GM12864 (cell line): Measurements from ENCODE around the gene ZSCAN12.

Experiments used
- DNase-seq: peaks from one replicate; pipeline ENCODE4 v3.0.0-alpha.2; 2011; ENCODE audit warnings: low read depth
- H3K4me3 ChIP-seq: 2 replicates; pipeline ENCODE4 v1.5.1; 2011; ENCODE audit warnings: mild to moderate bottlenecking, low read depth, low read length, control low read depth
- TF ChIP-seq, protein P1 (sequence below): IDR thresholded peaks from 2 replicates; pipeline ENCODE4 v1.5.1; 2011; ENCODE audit warnings: low read depth, mild to moderate bottlenecking, moderate library complexity, low read length, control low read depth, inconsistent platforms; ENCODE audit errors: missing control alignments

The ZSCAN12 gene

GRCh38 chr6:28343898-28344677, 55.5 kb downstream of the ZSCAN12 start:
- no peak overlapping the region for H3K4me3 ChIP-seq
- TF ChIP-seq, protein P1, sequence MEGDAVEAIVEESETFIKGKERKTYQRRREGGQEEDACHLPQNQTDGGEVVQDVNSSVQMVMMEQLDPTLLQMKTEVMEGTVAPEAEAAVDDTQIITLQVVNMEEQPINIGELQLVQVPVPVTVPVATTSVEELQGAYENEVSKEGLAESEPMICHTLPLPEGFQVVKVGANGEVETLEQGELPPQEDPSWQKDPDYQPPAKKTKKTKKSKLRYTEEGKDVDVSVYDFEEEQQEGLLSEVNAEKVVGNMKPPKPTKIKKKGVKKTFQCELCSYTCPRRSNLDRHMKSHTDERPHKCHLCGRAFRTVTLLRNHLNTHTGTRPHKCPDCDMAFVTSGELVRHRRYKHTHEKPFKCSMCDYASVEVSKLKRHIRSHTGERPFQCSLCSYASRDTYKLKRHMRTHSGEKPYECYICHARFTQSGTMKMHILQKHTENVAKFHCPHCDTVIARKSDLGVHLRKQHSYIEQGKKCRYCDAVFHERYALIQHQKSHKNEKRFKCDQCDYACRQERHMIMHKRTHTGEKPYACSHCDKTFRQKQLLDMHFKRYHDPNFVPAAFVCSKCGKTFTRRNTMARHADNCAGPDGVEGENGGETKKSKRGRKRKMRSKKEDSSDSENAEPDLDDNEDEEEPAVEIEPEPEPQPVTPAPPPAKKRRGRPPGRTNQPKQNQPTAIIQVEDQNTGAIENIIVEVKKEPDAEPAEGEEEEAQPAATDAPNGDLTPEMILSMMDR, result no peak
- DNase-seq, result no peak

- no peak overlapping the region for H3K4me3 ChIP-seq
- TF ChIP-seq, protein P1, result no peak
- no peak for DNase-seq
Observed at GRCh38 chr6:28340310-28341095, 59.0 kb downstream of the ZSCAN12 start.

GRCh38 chr6:28337121-28337520, 62.4 kb downstream of the ZSCAN12 start:
- no peak for DNase-seq
- TF ChIP-seq, protein P1, result no peak
- no peak overlapping the region; the same call in 1 of the 2 replicates for H3K4me3 ChIP-seq

- DNase-seq, result peak; percentile 42
- H3K4me3 ChIP-seq, result peak overlapping the region; percentile 75
- TF ChIP-seq, protein P1, result no peak
Observed at GRCh38 chr6:28336284-28337120, 63.0 kb downstream of the ZSCAN12 start.

DNA sequence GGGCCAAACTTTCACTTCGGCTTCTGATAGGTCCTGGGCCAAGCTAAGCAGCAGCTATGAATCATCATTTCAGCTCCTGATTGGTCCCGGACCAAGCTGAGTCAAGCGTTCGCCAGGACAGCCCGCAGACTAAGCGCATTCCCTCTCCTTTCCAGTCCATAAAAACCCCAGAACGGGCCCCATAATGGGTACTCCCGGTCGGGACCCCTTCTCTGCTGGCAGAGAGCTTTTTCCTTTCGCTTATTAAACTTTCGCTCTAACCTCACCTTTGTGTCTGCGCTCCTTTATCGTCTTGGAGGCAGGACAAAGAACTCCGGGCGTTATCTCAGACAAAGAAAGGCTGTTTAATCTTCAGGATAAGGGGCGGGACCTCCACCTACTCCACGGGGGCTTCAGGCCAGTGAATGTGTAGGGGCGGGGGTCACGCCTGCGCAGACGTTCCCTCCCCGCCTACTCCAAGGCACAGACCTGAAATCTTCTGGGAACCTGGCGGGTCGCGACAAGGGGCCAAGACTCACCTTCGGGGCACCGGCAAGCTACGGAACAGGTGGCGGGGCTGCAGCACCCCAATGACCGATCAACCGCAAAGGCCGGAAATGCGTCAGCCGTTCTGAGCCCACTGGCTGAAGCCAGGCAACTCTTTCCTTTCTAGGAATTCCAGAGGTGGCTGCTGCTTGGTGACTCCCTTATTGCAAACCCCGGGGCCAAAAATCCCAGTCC, 63.8 kb downstream of the ZSCAN12 start, which contains the start of gene ZSCAN31:
TSS of gene ZSCAN31 (minus strand) at position 585 of the 720 bp plus-strand sequence. CDS start 6,465 bp downstream, outside the sequence.
- TF ChIP-seq, protein P1, result no peak
- H3K4me3 ChIP-seq, result peak within 1 kb of the TSS; percentile 75
- DNase-seq, result peak; percentile 82

GRCh38 chr6:28335040-28335563, 64.4 kb downstream of the ZSCAN12 start:
- no peak for DNase-seq
- TF ChIP-seq, protein P1, result no peak
- H3K4me3 ChIP-seq, result peak overlapping the region; percentile 75
